ENCODE data around the gene BRD7. TPM values are rescaled to one million over a fixed set of nuclear protein-coding genes. Genes with fewer than 3 reads are reported as not detected.
A peak's percentile ranks its signal among the peaks of the same experiment; 100 is the strongest.

The BRD7 gene
- total RNA-seq, 1 experiment from 2014 or later: 76.6 TPM

GRCh38 chr16:50373780-50374179 is 5.0 kb upstream of the BRD7 start:
- no peaks in the 10 kb centered on the region for H4K20me1 ChIP-seq (ENCODE audit: insufficient read depth)
- ChIA-PET POLR2A (ENCODE audit: unreplicated experiment) (no interaction called here), CTCF (interaction anchor here (0.5 to 0.6 kb wide), 2 partner anchors 32 to 291 kb away, joined by 3 to 4 read pairs; no protein-coding TSS in a partner anchor)
- no peak overlapping the region for H3K4me3 ChIP-seq
- no peaks in the 10 kb centered on the region for H3K36me3 ChIP-seq (ENCODE audit: low read depth)
- no peak for TF ChIP-seq CTCF (conservative IDR thresholded peaks at IDR 0.05)
- TF ChIP-seq EZH2 (IDR thresholded peaks at IDR 0.05; ENCODE audit: low read depth): no peak
- H3K9me3 ChIP-seq (ENCODE audit: insufficient read depth, low read depth): no peaks in the 10 kb centered on the region
- no peak for DNase-seq
- no peaks in the 10 kb centered on the region for H3K79me2 ChIP-seq (ENCODE audit: low read depth)
- intact Hi-C loops (cut with micrococcal nuclease; ENCODE audit: unreplicated experiment): loop anchor here (1.0 to 2.0 kb wide), 5 partner anchors 136 to 433 kb away; no protein-coding TSS in a partner anchor
- H2AFZ ChIP-seq: no peak overlapping the region
- 0 out of 2 replicates have a peak, but pooled peaks cover 4% of the 10 kb centered on the region for H3K4me1 ChIP-seq (replicated peaks; ENCODE audit: insufficient read depth)
- H3F3A ChIP-seq (ENCODE audit: insufficient read depth, low read depth): no peaks in the 10 kb centered on the region
- no TSS peak for BruUV-seq (replicated peaks)
- no peak overlapping the region for H3K4me2 ChIP-seq
- H3K27ac ChIP-seq: no peak overlapping the region
- H3K27me3 ChIP-seq (ENCODE audit: insufficient read depth, low read depth): no peaks in the 10 kb centered on the region
- no peaks in the 10 kb centered on the region for H3K9me2 ChIP-seq (ENCODE audit: insufficient read depth)

GRCh38 chr16:50373345-50373701 is 4.5 kb upstream of the BRD7 start:
- Histone ChIP-seq H3K79me2 (ENCODE audit: low read depth) (peaks cover 2% of the 10 kb centered on the region; the same call in 1 of the 2 replicates), H3F3A (ENCODE audit: insufficient read depth, low read depth) (no peaks in the 10 kb centered on the region), H2AFZ (no peak overlapping the region), H3K9me2 (ENCODE audit: insufficient read depth) (no peaks in the 10 kb centered on the region), H3K36me3 (ENCODE audit: low read depth) (no peaks in the 10 kb centered on the region), H3K27me3 (ENCODE audit: insufficient read depth, low read depth) (no peaks in the 10 kb centered on the region), H4K20me1 (ENCODE audit: insufficient read depth) (no peaks in the 10 kb centered on the region), H3K4me1 (replicated peaks; ENCODE audit: insufficient read depth) (0 out of 2 replicates have a peak, but pooled peaks cover 4% of the 10 kb centered on the region), H3K4me3 (no peak overlapping the region), H3K27ac (no peak overlapping the region), H3K9me3 (ENCODE audit: insufficient read depth, low read depth) (no peaks in the 10 kb centered on the region), H3K4me2 (no peak overlapping the region)
- CTCF ChIA-PET: interaction anchor here (0.5 to 0.6 kb wide), 2 partner anchors 32 to 292 kb away, joined by 3 to 4 read pairs; no protein-coding TSS in a partner anchor
- no TSS peak for BruUV-seq (replicated peaks)
- no peak for TF ChIP-seq EZH2 (IDR thresholded peaks at IDR 0.05; ENCODE audit: low read depth)
- no peak for DNase-seq
- POLR2A ChIA-PET (ENCODE audit: unreplicated experiment): no interaction called here
- intact Hi-C loops (cut with micrococcal nuclease; ENCODE audit: unreplicated experiment): loop anchor here (2.0 kb wide), 1 partner anchor 373 kb away; no protein-coding TSS in a partner anchor

DNA sequence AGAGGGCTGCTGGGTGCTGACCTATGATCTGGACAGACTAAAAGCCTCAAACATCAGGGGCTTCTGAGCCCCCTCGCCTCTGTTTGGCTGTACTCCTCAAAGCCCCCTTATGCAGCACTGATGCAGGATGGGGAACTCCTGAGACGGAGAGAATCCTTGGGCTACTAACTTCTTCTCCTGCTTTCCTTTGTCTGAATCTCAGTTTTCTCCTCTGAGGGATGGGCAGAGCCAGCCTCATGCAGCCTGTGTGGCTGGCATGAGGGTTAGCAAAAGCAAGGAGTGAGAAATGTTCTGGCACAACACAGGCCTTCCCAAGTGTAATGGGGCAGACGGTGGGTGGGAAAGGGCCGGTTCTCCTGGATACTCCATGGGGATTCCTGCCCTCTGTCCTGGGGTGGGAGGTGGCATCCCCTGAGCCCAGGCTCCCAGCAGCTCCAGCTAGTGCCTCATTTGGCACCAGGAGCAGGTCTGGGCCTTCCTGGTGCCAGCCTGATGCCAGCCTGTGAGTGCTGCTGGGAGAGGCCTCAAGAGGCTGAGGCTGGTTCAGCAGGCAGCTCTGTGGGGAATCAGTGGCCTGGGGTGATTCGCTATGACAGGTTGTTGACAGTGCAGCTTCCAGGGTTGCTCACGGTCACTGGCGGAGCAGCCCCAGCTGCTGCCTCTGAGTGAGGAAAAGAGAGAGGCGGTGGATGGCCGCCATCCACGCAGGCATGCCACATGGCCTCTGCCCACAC is 4.0 kb upstream of the BRD7 start:
- no peak overlapping the region for H3K27ac ChIP-seq
- no peak for TF ChIP-seq EZH2 (IDR thresholded peaks at IDR 0.05; ENCODE audit: low read depth)
- TF ChIP-seq CTCF (conservative IDR thresholded peaks at IDR 0.05): no peak
- intact Hi-C loops (cut with micrococcal nuclease; ENCODE audit: unreplicated experiment): loop anchor here (2.0 kb wide), 1 partner anchor 374 kb away; no protein-coding TSS in a partner anchor
- H3F3A ChIP-seq (ENCODE audit: insufficient read depth, low read depth): no peaks in the 10 kb centered on the region
- ChIA-PET CTCF (interaction anchor here (0.5 to 0.6 kb wide), 2 partner anchors 31 to 292 kb away, joined by 3 to 4 read pairs; no protein-coding TSS in a partner anchor), POLR2A (ENCODE audit: unreplicated experiment) (no interaction called here)
- no peaks in the 10 kb centered on the region for H3K9me2 ChIP-seq (ENCODE audit: insufficient read depth)
- no TSS peak for BruUV-seq (replicated peaks)
- no peaks in the 10 kb centered on the region for H3K9me3 ChIP-seq (ENCODE audit: insufficient read depth, low read depth)
- peaks cover 7% of the 10 kb centered on the region for H3K79me2 ChIP-seq (ENCODE audit: low read depth)
- no peak overlapping the region for H3K4me2 ChIP-seq
- no peaks in the 10 kb centered on the region for H4K20me1 ChIP-seq (ENCODE audit: insufficient read depth)
- 0 out of 2 replicates have a peak, but pooled peaks cover 4% of the 10 kb centered on the region for H3K4me1 ChIP-seq (replicated peaks; ENCODE audit: insufficient read depth)
- H2AFZ ChIP-seq: no peak overlapping the region
- peak in 1 of 2 experiments; percentile 53 for DNase-seq
- H3K27me3 ChIP-seq (ENCODE audit: insufficient read depth, low read depth): no peaks in the 10 kb centered on the region
- no peaks in the 10 kb centered on the region for H3K36me3 ChIP-seq (ENCODE audit: low read depth)
- no peak overlapping the region for H3K4me3 ChIP-seq

All from PC-9 (cell line).